CD4-positive, alpha-beta T cell treated with Interferon gamma for 1 hour (primary cell): ENCODE data around the gene NDUFA6.

Source experiments
- DNase-seq: peaks from one replicate; pipeline ENCODE4 v3.0.0-alpha.2; 2020

The NDUFA6 gene

DNA sequence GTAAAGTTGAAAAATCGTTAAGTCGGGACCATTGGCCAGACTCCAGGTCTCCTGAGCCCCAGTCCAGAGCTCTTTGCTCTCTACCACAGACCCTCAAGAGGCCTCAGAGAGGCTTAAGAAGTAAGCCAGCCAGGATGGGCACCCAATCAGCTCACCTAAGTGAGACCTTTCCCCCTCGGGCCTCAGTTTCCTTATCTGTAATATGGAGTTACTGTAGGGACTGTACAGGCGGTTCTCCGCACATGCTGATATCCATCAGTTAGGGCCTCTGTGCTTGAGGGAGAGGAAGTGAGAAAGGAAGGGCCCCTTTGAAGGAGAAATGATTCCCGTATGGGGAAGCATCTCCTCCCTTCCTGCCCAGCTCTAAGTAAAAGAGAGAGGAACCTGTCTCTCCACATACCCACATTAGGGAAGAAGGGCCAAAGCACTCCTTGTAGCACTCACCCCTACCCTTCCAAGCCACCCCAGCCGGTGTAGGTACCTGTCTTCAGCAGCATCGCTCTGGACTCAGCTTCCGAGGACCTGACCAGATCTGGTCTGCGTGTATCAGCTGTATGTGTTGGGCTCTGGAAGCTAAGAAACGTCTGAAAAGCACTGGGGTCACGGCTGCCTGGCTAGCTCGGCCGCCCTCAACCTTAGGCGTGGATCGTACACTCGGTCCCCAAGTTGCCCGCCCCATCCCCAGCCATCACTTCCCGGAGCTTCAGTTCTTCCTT lies 20.6 kb downstream of the NDUFA6 start:
- DNase-seq, result no peak

DNA sequence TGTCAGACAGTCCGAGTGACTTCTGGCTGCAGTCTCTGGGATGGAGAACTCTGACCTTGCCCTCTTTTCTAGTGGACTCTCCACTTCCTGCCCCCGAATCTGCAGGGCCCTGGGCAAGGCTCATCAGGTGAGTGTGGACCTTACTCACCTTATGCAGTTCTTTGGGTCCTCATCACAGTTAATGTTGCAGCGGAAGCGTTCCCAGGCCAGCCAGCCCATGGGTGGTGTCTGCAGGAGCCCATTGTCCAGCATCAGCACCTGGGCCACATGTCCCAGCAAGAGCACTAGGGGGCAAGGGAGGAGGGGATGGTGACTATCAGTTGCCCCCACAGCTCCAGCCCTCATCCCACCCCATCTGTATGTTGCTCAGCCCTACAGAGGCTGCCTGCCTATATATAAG lies 22.3 kb downstream of the NDUFA6 start:
- no peak for DNase-seq

GRCh38 chr22:42067671-42068251 lies 22.8 kb downstream of the NDUFA6 start:
- DNase-seq, result no peak

DNA sequence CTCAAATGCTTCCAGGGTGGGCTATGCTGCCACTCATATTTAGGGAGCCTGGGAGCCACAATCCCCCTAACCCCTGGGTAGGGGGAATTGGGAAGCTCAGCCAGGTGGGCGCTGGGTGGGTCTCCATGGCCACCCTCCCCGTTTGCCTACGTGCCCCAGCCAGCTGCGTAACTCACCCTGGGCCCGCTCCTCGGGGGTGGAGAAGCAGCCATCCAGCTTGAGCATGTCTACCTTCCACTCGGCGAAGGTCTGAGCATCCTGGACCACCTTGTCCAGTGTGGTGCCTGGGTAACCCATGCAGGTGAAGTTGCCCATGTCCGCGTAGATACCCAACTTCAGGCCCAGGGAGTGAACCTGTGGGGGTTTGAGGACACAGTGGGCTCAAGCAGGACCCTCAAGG lies 23.6 kb downstream of the NDUFA6 start:
- no peak for DNase-seq

DNA sequence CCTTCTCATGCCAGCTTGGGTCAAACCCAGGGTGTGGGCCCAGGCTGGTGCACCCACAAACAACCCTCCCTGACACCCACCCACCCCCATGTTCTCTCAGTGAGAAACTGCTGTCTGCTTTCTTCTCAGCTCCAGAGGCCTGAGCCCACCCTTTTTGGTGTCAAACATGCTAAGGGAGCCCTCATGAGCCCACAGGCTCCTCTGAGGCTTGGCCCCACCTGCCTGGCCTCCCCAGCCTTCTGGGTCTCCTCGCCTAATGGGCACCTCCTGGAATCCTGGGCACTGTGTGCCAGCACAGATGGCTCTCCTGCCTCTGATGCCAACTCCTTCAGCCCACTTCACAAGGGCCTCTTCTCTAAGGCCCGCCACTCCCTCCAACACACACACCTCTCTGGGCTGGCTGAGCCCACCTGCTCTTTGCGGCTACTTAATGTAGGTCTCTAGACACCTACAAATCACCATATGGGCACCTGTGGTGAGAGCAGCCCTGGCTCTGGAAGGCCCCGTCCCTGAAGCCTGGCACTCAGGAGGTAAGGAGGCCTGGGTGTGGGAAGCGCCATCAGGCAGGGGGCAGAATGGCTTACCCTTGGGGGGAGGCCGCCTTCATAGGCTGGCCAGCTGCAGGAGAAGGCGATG lies 24.3 kb downstream of the NDUFA6 start:
- DNase-seq, result no peak

DNA sequence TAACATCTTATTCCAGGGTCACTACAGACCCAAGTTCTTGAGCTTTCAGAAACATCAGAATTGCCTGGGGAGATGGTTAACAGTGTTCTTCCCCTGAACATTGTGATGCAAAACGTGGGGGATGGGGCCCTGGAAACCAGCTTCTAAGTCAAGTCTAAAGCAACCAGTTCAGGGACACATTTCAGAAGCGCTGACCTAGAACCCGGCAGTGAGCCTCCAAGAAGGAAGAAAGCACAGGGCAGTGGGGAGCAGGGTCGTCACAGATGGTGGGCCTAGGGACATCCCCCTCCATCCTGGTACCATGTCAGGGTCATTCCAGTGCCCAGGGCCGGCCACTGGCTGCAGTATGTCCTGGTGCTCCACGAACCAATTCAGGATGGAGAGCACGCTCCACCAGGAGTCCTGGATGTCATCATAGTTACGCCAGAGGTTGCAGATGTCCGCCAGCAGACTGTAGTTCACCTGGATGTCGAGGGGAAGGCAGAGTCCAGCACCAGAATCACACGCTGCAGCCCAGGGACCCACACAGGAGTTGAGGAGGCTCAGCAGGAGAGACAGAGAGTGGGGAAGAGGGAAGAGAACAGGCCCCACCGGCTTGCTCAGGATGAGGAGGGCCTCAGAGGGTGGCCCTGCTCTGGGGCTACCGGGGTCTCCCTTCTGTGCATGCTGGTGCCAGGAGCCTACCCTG lies 25.0 kb downstream of the NDUFA6 start:
- no peak for DNase-seq

GRCh38 chr22:42064629-42065028 lies 25.9 kb downstream of the NDUFA6 start:
- DNase-seq, result no peak

DNA sequence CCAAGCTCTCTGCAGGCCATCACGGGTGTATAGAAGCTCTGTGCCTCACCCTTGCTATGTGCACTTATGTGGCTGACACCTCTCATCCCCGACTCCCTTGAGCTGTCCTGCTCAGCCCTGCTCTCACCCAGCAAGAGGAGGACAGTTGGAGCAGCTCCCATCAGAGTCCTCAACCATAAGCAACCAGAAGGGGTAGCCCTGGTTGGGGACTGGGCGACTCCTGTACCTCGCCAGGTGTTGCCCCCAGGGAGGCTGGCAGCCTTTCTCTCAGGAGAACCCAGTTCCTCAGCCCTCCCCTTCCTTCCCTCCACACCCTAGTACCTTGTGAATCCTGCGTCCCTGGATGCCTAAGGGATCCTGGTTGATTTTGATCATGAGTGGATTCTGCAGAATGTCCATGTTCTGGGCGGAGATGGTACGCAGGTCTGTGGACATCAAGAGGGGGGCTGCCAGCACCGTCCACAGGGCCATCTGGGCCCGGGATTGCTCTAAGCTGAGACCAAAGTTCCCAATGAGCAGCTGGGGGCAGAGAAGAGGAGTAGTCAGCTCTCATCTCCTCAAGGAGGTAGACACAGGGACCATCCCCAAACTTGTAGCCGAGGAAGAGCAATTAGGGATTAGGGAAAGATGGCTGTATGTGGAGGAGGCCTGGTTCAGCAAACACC lies 27.9 kb downstream of the NDUFA6 start:
- no peak for DNase-seq

DNA sequence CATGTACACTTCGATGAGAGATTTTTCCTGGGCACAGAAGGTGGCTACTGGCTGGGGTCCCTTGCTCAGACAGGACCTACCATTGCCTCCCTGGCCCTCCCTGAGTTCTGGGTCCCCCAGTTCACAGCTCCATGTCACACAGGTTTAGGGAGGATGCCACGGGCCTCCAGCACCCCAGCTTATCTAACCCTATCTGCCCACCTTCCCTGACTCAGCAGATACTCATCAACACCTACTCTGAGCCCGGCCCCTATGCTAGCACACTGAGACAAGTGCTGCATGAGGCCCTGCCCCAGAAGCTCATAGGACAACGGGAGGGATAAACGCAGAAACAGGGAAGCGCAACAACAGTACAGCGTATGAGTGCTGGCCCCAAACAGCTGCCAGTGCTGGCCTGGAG lies 29.5 kb downstream of the NDUFA6 start:
- no peak for DNase-seq

DNA sequence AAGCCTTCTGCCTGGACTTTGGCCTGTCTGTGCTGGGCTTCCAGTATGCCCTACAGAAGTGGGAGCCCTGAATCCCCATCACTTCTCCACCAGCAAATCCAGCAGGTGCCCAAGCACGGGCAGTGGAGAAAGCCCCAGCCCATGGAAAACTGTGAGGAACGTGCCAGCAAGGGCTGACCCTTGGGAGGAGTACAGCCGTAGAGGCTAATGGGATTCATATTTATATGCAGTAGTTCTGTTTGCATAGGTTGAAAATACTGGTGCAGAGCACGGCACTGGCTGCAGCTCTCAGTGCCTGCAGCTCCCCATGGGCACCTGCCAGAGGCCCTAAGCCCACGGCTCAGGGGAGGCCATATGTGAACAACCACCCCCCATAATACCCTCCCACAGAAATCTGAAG lies 30.1 kb downstream of the NDUFA6 start:
- no peak for DNase-seq

DNA sequence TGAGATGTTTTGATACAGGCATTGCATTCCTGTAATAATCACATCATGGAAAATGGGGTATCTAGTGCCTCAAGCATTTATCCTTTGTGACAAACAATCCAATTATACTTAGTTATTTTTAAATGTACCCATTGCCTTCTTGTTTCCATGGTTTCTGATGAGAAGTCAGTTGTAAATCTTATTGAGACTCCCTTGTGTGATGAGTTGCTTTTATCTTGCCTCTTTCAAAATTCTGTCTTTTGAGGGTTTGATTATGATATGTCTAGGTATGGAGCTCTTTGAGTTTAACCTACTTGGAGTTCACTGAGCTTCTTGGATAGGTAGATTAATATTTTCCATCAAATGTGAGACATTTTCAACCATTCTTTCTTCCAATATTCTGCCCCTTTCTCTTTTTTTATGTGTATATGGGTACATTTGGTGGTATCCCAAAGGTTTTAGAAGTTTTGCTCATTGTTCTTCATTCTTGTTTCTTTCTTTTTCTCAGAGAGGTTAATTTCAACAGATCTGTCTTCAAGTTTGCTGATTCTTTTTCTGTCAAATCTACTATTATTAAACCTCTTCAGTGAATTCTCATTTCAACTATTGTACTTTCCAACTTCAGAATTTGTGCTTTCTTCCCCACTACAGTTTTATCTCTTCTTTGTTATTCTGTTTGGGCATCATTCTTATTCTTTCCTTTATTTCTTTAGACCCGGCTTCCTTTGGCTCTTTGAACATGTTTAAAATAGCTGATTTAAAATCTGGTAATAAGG lies 33.6 kb downstream of the NDUFA6 start:
- no peak for DNase-seq

GRCh38 chr22:42052765-42053164 lies 37.8 kb downstream of the NDUFA6 start:
- no peak for DNase-seq

DNA sequence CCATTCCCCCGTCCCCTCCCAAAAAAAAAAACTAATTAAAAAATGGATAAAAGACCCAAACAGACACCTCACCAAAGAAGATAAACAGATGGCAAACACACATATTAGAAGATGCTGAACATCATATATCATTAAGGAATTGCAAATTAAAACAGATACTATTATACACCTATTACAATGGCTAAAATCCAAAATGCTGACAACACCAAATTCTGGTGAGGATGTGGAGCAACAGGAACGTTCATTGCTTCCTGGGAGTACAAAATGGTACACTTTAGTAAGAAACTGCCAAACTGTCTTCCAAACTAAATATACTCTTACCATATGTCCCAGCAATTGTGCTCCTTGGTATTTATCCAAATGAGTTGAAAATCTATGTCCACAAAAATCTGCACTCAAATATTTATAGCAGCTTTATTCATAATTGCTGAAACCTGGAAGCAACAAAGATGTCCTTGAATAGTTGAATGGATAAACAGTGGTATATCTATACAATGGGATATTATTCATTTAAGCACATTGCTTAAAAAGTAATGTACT lies 39.9 kb downstream of the NDUFA6 start:
- DNase-seq, result no peak

- DNase-seq, result no peak
These were observed 48.8 kb downstream of the NDUFA6 start for GRCh38 chr22:42041784-42042183.

DNA sequence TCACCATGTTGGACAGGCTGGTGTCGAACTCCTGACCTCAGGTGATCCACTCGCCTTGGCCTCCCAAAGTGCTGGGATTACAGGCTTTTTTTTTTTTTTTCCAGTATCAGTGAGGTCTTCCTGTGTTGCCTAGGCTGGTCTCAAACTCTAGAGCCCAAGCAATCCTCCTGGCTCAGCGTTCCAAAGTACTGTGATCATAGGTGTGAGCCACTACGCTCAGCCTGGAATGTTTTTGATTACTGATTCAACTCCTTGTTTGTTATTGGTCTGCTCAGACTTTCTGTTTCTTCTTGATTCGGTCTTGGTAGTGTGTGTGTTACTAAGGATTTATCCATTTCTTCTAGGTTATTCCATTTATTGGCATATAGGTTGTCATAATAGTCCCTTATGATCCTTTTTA lies 51.3 kb downstream of the NDUFA6 start:
- DNase-seq, result no peak
